Subcutaneous adipose tissue (tissue), 4 donors: ENCODE data around the gene MCHR1. TPM values are rescaled to one million over a fixed set of nuclear protein-coding genes. Genes with fewer than 3 reads are reported as not detected.

ENCODE experiments used
- total RNA-seq, 4 donors: library from RNA; depleted of rRNA; stranded (reverse); fragments of >200 nt; gene quantifications; one replicate each; pipeline ENCODE4 v1.1.0, GENCODE V29; 2016
- TF ChIP-seq, protein P1 (sequence below): fragments of 450-650 bp; IDR thresholded peaks from one replicate; pipeline ENCODE4 v1.5.1; 2016; ENCODE audit warnings: low read depth, mild to moderate bottlenecking, control low read depth, antibody characterized with exemption, moderate library complexity

Gene MCHR1
- total RNA-seq, 4 donors from 2014 or later = 0.17 to 0.22 TPM; not detected in 2

DNA sequence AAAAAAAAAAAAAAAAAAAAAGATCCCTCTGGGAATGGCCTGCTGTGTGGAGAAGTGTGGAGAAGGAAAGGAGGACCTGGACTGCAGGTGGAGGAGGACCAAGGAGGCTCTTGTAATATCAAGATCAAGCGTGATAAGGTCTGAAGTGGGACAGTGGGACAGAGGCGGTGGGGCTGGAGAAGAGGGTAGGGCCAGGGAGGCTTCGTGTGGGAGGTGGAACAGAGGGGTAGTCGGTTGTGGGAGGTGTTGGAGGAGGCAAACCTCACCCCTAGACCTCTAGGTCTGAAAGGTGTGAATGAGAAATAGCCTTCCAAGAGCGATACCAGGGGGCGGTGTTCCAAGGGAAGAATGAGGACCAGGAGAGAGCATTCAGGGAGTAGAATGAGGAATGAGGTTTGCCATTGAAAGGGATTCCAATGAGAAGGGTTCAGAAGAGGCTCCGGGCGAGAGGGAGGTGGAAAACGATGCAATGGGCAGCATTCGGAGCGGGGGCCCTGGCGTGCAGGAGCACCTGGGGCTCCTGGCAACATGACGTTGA, 44.2 kb downstream of the MCHR1 start:
- TF ChIP-seq, protein P1, sequence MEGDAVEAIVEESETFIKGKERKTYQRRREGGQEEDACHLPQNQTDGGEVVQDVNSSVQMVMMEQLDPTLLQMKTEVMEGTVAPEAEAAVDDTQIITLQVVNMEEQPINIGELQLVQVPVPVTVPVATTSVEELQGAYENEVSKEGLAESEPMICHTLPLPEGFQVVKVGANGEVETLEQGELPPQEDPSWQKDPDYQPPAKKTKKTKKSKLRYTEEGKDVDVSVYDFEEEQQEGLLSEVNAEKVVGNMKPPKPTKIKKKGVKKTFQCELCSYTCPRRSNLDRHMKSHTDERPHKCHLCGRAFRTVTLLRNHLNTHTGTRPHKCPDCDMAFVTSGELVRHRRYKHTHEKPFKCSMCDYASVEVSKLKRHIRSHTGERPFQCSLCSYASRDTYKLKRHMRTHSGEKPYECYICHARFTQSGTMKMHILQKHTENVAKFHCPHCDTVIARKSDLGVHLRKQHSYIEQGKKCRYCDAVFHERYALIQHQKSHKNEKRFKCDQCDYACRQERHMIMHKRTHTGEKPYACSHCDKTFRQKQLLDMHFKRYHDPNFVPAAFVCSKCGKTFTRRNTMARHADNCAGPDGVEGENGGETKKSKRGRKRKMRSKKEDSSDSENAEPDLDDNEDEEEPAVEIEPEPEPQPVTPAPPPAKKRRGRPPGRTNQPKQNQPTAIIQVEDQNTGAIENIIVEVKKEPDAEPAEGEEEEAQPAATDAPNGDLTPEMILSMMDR = no peak

DNA sequence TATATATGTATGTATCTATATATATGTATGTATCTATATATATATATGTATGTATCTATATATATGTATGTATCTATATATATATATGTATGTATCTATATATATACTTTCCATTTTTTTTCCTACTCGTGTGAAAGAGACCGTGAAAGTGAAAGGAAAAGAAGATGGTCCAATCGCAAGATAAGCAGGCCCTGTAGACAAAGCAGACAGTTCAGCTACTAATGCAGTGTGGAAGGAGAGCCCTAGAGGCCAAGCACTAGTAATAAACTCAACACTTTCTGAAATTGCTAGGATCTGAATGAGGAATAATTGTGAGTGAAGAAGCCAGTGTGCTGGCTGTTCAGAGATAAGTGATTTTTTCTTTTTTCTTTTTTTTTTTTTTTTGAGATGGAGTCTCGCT, 47.2 kb downstream of the MCHR1 start:
- TF ChIP-seq, protein P1 = no peak

DNA sequence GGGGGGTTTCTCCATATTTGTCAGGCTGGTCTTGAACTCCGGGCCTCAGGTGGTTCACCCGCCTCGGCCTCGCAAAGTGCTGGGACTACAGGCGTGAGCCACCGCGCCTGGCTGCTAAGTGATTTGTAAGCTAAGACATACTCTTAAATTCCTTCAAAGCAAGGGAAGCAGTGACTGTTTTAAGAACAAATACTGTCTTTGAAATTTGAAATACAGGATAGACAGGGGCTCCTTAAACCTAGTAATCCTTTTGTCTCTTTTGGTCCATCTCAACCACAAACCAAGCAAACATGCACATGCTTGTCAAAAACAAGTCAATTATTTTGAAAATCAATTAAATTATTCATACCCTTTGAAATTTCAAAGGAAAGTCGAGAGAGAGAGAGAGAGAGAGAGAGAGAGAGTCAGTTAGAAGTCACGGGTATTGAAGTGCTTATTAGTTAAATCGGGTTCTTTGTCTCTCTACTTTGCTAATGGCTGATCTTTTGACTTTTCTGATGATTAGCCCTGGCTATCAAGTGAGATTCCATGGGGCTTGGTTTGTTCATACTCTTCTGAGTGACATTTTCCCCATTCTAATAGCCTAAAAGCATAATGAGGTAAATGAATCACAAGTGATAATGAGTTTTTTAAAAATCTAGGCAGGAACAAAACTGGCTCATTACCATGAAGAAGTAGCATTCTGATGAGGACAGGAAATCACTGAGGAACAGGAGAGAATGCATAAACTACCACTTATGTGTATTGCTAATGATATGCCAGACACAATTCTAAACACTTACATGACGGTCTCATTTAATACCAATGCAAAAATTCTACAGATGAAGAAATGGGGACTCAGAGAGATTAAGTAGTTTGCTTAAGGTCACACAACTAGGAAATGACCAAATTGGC, 48.0 kb downstream of the MCHR1 start:
- TF ChIP-seq, protein P1 = no peak

DNA sequence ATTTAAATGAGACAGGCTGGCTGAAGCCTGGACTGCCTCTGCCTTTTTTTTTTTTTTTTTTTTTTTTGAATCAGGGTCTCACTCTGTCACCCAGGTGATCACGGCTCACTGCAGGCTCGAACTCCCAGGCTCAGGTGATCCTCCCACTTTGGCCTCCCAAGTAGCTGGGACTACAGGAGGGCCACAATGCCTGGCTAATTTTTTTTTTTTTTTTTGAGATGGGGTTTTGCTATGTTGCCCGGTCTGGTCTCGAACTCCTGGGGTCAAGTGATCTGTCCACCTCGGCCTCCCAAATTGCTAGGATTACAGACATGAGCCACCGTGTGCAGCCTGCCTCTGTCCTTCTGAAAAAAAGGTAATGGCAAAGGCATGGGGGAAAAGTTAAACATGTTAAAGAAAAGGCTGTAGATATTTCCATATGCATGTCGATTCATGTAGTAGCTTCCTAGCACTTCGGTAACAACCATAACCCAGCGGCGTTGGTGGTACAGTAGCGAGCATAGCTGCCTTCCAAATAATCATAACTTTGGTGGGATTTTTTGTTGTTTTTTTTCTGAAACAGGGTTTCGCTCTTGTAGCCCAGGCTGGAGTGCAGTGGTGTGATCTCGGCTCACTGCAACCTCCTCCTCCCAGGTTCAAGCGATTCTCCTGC, 48.8 kb downstream of the MCHR1 start:
- TF ChIP-seq, protein P1 = no peak

DNA sequence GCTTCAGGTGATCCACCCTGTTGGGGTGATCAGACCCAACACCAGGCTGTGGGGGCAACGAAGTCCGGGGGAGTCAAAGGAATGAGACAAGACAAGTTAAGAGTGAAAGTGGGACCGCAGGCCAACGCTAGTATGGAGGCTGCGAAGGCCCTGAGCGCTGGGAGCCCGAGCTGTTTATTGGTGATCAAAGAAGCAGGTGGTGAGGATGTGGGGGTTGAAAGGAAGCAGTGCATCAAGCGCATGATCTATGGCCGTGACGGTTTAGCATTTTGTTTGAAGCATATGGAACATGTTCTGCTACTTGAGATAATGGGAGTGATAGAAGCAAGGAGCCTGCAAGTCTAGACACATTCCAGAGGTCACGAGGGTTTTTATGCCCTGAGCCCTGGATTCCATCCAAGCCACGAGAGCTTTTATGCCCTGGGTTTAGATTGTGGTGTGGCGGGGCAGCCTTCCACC, 49.5 kb downstream of the MCHR1 start:
- TF ChIP-seq, protein P1 = no peak

DNA sequence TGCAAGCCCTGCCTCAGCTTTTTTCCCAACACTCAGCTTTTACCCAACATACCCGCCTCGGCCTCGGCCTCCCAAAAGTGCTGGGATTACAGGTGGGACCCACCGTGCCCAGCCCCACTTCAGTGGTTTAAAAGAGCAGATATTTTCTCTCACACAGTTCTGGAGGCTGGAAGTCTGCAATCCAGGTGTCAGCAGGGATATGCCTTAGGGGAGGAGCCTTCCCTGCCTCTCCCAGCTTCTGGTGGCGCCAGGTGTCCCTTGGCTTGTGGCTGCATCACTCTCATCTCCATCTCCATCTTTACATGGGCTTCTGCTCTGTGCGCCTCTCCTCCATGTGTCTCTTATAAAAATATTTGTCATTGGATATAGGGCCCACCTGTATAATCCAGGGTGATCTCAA, 50.0 kb downstream of the MCHR1 start:
- TF ChIP-seq, protein P1 = no peak

Other genes with a start within 250 kb of the MCHR1 start
- gene MRTFA, start 42.8 kb upstream of the MCHR1 start, total RNA-seq = 10 to 100 TPM; 16.5 to 57.8 (median 48.9) TPM
- gene SLC25A17, start 139.9 kb downstream of the MCHR1 start, total RNA-seq = 10 to 100 TPM in 3 of 4 donors, 1 to 10 TPM in 1; 8.7 to 16.3 (median 13.8) TPM
- 100 to 1,000 TPM; 159 to 246 (median 210) TPM for gene ST13, start 177.2 kb downstream of the MCHR1 start, total RNA-seq
- gene XPNPEP3, start 177.7 kb downstream of the MCHR1 start, total RNA-seq = 10 to 100 TPM; 10.7 to 23.9 (median 13.0) TPM
- gene DNAJB7, start 182.6 kb downstream of the MCHR1 start, total RNA-seq = not detected